ENCODE results near the gene ADAMTS4. TPM values are rescaled to one million over a fixed set of nuclear protein-coding genes. Genes with fewer than 3 reads are reported as not detected.

Gene ADAMTS4
- total RNA-seq, 1 experiment from 2014 or later: 7.0 TPM

- H3K4ac ChIP-seq (ENCODE audit: low read depth, low read length): no peak overlapping the region
Measured at GRCh38 chr1:161229896-161230295, 31.0 kb upstream of the ADAMTS4 start.

More at GRCh38 chr1:161229896-161230295, 31.0 kb upstream of the ADAMTS4 start:
- TF ChIP-seq, protein P1, sequence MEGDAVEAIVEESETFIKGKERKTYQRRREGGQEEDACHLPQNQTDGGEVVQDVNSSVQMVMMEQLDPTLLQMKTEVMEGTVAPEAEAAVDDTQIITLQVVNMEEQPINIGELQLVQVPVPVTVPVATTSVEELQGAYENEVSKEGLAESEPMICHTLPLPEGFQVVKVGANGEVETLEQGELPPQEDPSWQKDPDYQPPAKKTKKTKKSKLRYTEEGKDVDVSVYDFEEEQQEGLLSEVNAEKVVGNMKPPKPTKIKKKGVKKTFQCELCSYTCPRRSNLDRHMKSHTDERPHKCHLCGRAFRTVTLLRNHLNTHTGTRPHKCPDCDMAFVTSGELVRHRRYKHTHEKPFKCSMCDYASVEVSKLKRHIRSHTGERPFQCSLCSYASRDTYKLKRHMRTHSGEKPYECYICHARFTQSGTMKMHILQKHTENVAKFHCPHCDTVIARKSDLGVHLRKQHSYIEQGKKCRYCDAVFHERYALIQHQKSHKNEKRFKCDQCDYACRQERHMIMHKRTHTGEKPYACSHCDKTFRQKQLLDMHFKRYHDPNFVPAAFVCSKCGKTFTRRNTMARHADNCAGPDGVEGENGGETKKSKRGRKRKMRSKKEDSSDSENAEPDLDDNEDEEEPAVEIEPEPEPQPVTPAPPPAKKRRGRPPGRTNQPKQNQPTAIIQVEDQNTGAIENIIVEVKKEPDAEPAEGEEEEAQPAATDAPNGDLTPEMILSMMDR (conservative IDR thresholded peaks at IDR 0.05): peak; percentile 49; the same call in 2 of the 3 replicates
- Histone ChIP-seq H3K23me2 (ENCODE audit: insufficient read length, low read depth, low read length, poor library complexity, severe bottlenecking) (no peaks in the 10 kb centered on the region), H3K14ac (ENCODE audit: insufficient read depth, low read length) (no peak overlapping the region), H4K91ac (ENCODE audit: insufficient read length, low read depth, low read length) (no peak overlapping the region), H3K4me2 (ENCODE audit: insufficient read depth, insufficient read length, low read length) (no peak overlapping the region), H3K9me3 (ENCODE audit: control insufficient read depth, low read depth, low read length) (no peaks in the 10 kb centered on the region), H3K9ac (ENCODE audit: extremely low read depth, insufficient read length, low read length) (no peak overlapping the region), H3K56ac (ENCODE audit: insufficient read length, low read depth, low read length) (no peak overlapping the region), H2BK120ac (ENCODE audit: low read depth, low read length, poor library complexity, severe bottlenecking) (no peak overlapping the region), H3K4me1 (ENCODE audit: insufficient read depth, low read length) (peaks cover 8% of the 10 kb centered on the region; the same call in 1 of the 2 replicates), H4K20me1 (ENCODE audit: control insufficient read depth, insufficient read depth, insufficient read length) (no peaks in the 10 kb centered on the region), H2AFZ (ENCODE audit: low read length) (no peak overlapping the region), H3K79me2 (ENCODE audit: insufficient read depth, low read length) (no peaks in the 10 kb centered on the region), H3K27me3 (ENCODE audit: insufficient read depth, low read length) (no peaks in the 10 kb centered on the region), H3K27ac (ENCODE audit: insufficient read length, low read depth, low read length) (no peak overlapping the region), H2BK12ac (ENCODE audit: insufficient read length, low read depth, low read length) (no peak overlapping the region), H2BK15ac (ENCODE audit: low read depth, low read length) (no peak overlapping the region), H3K18ac (ENCODE audit: insufficient read length, low read depth, low read length) (no peak overlapping the region), H3K79me1 (ENCODE audit: insufficient read depth, low read depth, low read length, poor library complexity, severe bottlenecking) (no peaks in the 10 kb centered on the region), H2BK20ac (ENCODE audit: low read depth, low read length, poor library complexity, severe bottlenecking) (no peak overlapping the region), H2AK5ac (ENCODE audit: insufficient read length, low read length) (no peak overlapping the region), H3K23ac (ENCODE audit: insufficient read length, low read depth, low read length) (no peak overlapping the region), H4K8ac (replicated peaks; ENCODE audit: insufficient read length, low read depth, low read length) (no peak overlapping the region), H3T11ph (ENCODE audit: low read length) (no peak overlapping the region), H2BK5ac (ENCODE audit: insufficient read length, low read length) (no peak overlapping the region), H4K5ac (ENCODE audit: insufficient read length, low read depth, low read length) (no peak overlapping the region)
- no peak for DNase-seq
- H3K4me1 Mint-ChIP-seq: peaks cover 23 to 29% of the 10 kb centered on the region in 2 experiments
- H3K27ac Mint-ChIP-seq: no peak overlapping the region
- H3K27me3 Mint-ChIP-seq (ENCODE audit: low read depth): no peaks in the 10 kb centered on the region
- H3K9me3 Mint-ChIP-seq: no peaks in the 10 kb centered on the region
- peaks cover 18 to 22% (median 20%) of the 10 kb centered on the region in 3 experiments; a peak in 6 of 7 replicates for H3K36me3 Mint-ChIP-seq (ENCODE audit: insufficient read depth in 1 of 3, low read depth in 3 of 3)
- no CpG with 5 or more reads among the region's 3 CpGs for WGBS (ENCODE audit: extremely low coverage, insufficient read length, low lambda C conversion rate)
- no peak overlapping the region for H3K4me3 Mint-ChIP-seq
